ENCODE data around the gene GPR84. TPM values are rescaled to one million over a fixed set of nuclear protein-coding genes. Genes with fewer than 3 reads are reported as not detected.

The GPR84 gene
- total and polyA plus RNA-seq, 2 of the 13 experiments (the other 11 are each of a cell fraction or from before 2014, with no cell fraction given), result not detected

DNA sequence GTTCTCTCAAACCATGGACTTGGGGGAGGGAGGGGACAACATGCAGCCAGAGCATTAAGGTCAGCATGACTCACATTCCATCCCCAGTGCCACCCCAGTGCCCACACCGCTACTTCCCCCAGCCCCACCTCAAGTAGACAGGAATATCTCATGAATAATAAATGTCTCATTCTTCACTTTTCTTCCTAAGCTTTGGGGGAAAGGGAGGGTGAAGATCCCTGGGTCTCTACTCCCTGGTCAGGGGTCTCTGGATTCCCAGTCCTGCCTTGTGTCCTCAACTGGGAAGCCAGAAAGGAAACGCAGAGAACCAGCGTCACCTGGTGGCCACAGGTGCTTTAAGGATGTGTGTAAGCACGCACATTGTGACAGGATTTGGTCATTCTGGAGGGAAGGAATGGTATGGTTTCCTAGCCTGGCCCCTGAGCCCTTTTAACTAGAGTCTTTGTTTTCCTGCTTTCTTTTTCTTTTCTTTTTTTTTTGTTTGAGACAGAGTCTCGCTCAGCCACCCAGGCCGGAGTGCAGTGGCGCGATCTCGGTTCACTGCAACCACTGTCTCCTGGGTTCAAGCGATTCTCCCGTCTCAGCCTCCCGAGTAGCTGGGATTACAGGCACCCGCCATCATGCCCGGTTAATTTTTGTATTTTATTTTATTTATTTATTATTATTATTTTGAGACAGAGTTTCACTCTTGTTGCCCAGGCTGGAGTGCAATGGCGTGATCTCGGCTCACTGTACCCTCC, 3.4 kb downstream of the GPR84 start (continued):
- TF ChIP-seq, protein P1, sequence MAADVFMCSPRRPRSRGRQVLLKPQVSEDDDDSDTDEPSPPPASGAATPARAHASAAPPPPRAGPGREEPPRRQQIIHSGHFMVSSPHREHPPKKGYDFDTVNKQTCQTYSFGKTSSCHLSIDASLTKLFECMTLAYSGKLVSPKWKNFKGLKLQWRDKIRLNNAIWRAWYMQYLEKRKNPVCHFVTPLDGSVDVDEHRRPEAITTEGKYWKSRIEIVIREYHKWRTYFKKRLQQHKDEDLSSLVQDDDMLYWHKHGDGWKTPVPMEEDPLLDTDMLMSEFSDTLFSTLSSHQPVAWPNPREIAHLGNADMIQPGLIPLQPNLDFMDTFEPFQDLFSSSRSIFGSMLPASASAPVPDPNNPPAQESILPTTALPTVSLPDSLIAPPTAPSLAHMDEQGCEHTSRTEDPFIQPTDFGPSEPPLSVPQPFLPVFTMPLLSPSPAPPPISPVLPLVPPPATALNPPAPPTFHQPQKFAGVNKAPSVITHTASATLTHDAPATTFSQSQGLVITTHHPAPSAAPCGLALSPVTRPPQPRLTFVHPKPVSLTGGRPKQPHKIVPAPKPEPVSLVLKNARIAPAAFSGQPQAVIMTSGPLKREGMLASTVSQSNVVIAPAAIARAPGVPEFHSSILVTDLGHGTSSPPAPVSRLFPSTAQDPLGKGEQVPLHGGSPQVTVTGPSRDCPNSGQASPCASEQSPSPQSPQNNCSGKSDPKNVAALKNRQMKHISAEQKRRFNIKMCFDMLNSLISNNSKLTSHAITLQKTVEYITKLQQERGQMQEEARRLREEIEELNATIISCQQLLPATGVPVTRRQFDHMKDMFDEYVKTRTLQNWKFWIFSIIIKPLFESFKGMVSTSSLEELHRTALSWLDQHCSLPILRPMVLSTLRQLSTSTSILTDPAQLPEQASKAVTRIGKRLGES (CRISPR knock-in tag; IDR thresholded peaks at IDR 0.05; ENCODE audit: borderline replicate concordance), result no peak
- no peak for TF ChIP-seq NFIB (CRISPR knock-in tag; IDR thresholded peaks at IDR 0.05; ENCODE audit: borderline replicate concordance)
- TF ChIP-seq PRMT3 (CRISPR knock-in tag; IDR thresholded peaks at IDR 0.05; ENCODE audit: borderline replicate concordance, low read depth), result no peak
- TF ChIP-seq ZNF768 (CRISPR knock-in tag; IDR thresholded peaks at IDR 0.05), result no peak
- no peak for TF ChIP-seq ZNF775 (CRISPR knock-in tag; IDR thresholded peaks at IDR 0.05; ENCODE audit: borderline replicate concordance)
- TF ChIP-seq, protein P2, sequence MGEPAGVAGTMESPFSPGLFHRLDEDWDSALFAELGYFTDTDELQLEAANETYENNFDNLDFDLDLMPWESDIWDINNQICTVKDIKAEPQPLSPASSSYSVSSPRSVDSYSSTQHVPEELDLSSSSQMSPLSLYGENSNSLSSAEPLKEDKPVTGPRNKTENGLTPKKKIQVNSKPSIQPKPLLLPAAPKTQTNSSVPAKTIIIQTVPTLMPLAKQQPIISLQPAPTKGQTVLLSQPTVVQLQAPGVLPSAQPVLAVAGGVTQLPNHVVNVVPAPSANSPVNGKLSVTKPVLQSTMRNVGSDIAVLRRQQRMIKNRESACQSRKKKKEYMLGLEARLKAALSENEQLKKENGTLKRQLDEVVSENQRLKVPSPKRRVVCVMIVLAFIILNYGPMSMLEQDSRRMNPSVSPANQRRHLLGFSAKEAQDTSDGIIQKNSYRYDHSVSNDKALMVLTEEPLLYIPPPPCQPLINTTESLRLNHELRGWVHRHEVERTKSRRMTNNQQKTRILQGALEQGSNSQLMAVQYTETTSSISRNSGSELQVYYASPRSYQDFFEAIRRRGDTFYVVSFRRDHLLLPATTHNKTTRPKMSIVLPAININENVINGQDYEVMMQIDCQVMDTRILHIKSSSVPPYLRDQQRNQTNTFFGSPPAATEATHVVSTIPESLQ (CRISPR knock-in tag; conservative IDR thresholded peaks at IDR 0.05), result no peak
- TF ChIP-seq XBP1 (CRISPR knock-in tag; IDR thresholded peaks at IDR 0.05), result no peak
- no peak for TF ChIP-seq ZBTB42 (CRISPR knock-in tag; IDR thresholded peaks at IDR 0.05)
- TF ChIP-seq NFKB2 (CRISPR knock-in tag; IDR thresholded peaks at IDR 0.05; ENCODE audit: borderline replicate concordance), result no peak
- TF ChIP-seq CCAR2 (optimal IDR thresholded peaks at IDR 0.05; ENCODE audit: low read depth, low read length), result no peak
- TF ChIP-seq ZNF724P (CRISPR knock-in tag; IDR thresholded peaks at IDR 0.05; ENCODE audit: borderline replicate concordance), result no peak
- TF ChIP-seq ZNF644 (CRISPR knock-in tag; IDR thresholded peaks at IDR 0.05; ENCODE audit: low read depth), result no peak
- TF ChIP-seq STAT5B (CRISPR knock-in tag; IDR thresholded peaks at IDR 0.05), result no peak
- peak in 1 of 2 experiments; percentile 63; a peak in 2 of 4 replicates for TF ChIP-seq NR2F1 (CRISPR knock-in tag; IDR thresholded peaks at IDR 0.05)
- no peak for TF ChIP-seq CENPT (CRISPR knock-in tag; IDR thresholded peaks at IDR 0.05; ENCODE audit: low read depth)
- TF ChIP-seq SRSF1 (optimal IDR thresholded peaks at IDR 0.05; ENCODE audit: low read depth, low read length), result no peak
- TF ChIP-seq ZFP82 (CRISPR knock-in tag; IDR thresholded peaks at IDR 0.05; ENCODE audit: borderline replicate concordance), result no peak
- no peak for TF ChIP-seq TOPORS (CRISPR knock-in tag; IDR thresholded peaks at IDR 0.05)
- no peak for TF ChIP-seq ZNF382 (CRISPR knock-in tag; IDR thresholded peaks at IDR 0.05; ENCODE audit: borderline replicate concordance)
- no peak for TF ChIP-seq ZBTB3 (CRISPR knock-in tag; IDR thresholded peaks at IDR 0.05; ENCODE audit: borderline replicate concordance, low read depth)
